A549 (cell line): ENCODE data around the gene PRKAG2. TPM values are rescaled to one million over a fixed set of nuclear protein-coding genes. Genes with fewer than 3 reads are reported as not detected.

Source experiments
- ATAC-seq, 2 experiments: fragments of 200-7000 bp in 1 of 2; fragments of >200 bp in 1 of 2; cut with Nextera tagmentation in 1 of 2; cut with Tn5 transposase in 1 of 2; 3 replicates each; pipeline versions ENCODE4 v1.8.0 to v1.9.1; 2018 to 2020; ENCODE audit warnings: mild to moderate bottlenecking in 1 of 2, moderate library complexity in 1 of 2
- CTCF ChIA-PET: fragments of 300-600 bp; sonication (Branson Sonifier 250); formaldehyde crosslinking; extraction: SDS; loops from one replicate; lab custom pipeline; 2021; ENCODE audit warnings: antibody characterized with exemption, inconsistent platforms; lab: Yijun Ruan, JAX
- POLR2A ChIA-PET: fragments of 350-600 bp; formaldehyde crosslinking; extraction: SDS; loops from one replicate; lab custom pipeline; 2021; ENCODE audit warnings: antibody characterized with exemption, inconsistent platforms; lab: Yijun Ruan, JAX
- DNase-seq, 2 experiments: peaks; one replicate each; pipeline versions ENCODE4 v3.0.0 to v3.0.0-alpha.2; 2011 to 2016; ENCODE audit warnings: low read depth in 1 of 2, low spot score in 1 of 2
- FAIRE-seq: peaks from 2 replicates; lab custom pipeline; 2011; peaks lifted over from hg19 to GRCh38; lab: Jason Lieb, UNC
- H3K27ac ChIP-seq, 2 experiments: fragments of >200 bp; sonication (Bioruptor Twin); formaldehyde crosslinking; 3 replicates each; pipeline ENCODE4 v1.5.1; 2016 to 2017
- H3K4me1 ChIP-seq: fragments of >200 bp; sonication (Bioruptor Twin); formaldehyde crosslinking; 3 replicates; pipeline ENCODE4 v1.6.1; 2016
- H3K4me2 ChIP-seq: fragments of >200 bp; sonication (Bioruptor Twin); formaldehyde crosslinking; 3 replicates; pipeline ENCODE4 v1.6.1; 2016
- H3K4me3 ChIP-seq: fragments of >200 bp; sonication (Bioruptor Twin); formaldehyde crosslinking; 3 replicates; pipeline ENCODE4 v1.5.1; 2016
- H3K9me3 ChIP-seq: fragments of >200 bp; sonication (Bioruptor Twin); formaldehyde crosslinking; 3 replicates; pipeline ENCODE4 v1.6.1; 2016
- CBX8 ChIP-seq: fragments of 200-600 bp; sonication (generic); IDR thresholded peaks from 2 replicates; pipeline ENCODE4 v1.6.1; 2016
- CEBPB ChIP-seq, 2 experiments: fragments of >200 bp in 1 of 2; sonication (Bioruptor Twin) in 1 of 2; formaldehyde crosslinking in 1 of 2; IDR thresholded peaks; 2 replicates each; pipeline ENCODE4 v1.6.1; 2012 to 2016
- EHF ChIP-seq: fragments of 250-450 bp; sonication (Bioruptor Pico); IDR thresholded peaks from 2 replicates; pipeline ENCODE4 v1.5.0; 2020; ENCODE audit warnings: mild to moderate bottlenecking
- ESRRA ChIP-seq: fragments of 150-350 bp; IDR thresholded peaks from 2 replicates; pipeline ENCODE4 v1.6.1; 2014; ENCODE audit warnings: mild to moderate bottlenecking, low read length, borderline replicate concordance
- FOSB ChIP-seq: fragments of 250-450 bp; sonication (Bioruptor Pico); IDR thresholded peaks from 2 replicates; pipeline ENCODE4 v1.5.0; 2020; ENCODE audit warnings: mild to moderate bottlenecking, moderate library complexity
- FOSL2 ChIP-seq, 2 experiments: fragments of 450-650 bp in 1 of 2; fragments of >200 bp in 1 of 2; sonication (Bioruptor Twin) in 1 of 2; formaldehyde crosslinking; IDR thresholded peaks; 2 replicates each; pipeline versions ENCODE4 v1.5.0 to v1.6.1; 2016 to 2020; ENCODE audit warnings: mild to moderate bottlenecking in 1 of 2, moderate library complexity in 1 of 2
- HOXA7 ChIP-seq: fragments of 250-450 bp; sonication (Bioruptor Pico); IDR thresholded peaks from 2 replicates; pipeline ENCODE4 v1.5.0; 2020; ENCODE audit warnings: mild to moderate bottlenecking, moderate library complexity
- HOXB13 ChIP-seq: fragments of 250-450 bp; sonication (Bioruptor Pico); IDR thresholded peaks from 2 replicates; pipeline ENCODE4 v1.5.0; 2020; ENCODE audit warnings: low read depth, mild to moderate bottlenecking, moderate library complexity
- JUNB ChIP-seq: fragments of >200 bp; sonication (Bioruptor Twin); formaldehyde crosslinking; IDR thresholded peaks from 2 replicates; pipeline ENCODE4 v1.6.1; 2016
- MAZ ChIP-seq: fragments of 150-350 bp; IDR thresholded peaks from 2 replicates; pipeline ENCODE4 v1.6.1; 2014; ENCODE audit warnings: antibody characterized with exemption, low read depth, low read length, borderline replicate concordance
- MYC ChIP-seq: IDR thresholded peaks from 2 replicates; pipeline ENCODE4 v1.6.1; 2012; ENCODE audit warnings: mild to moderate bottlenecking, inconsistent platforms, low read length, improper control_type of control experiment, borderline replicate concordance
- NR3C1 ChIP-seq: fragments of >200 bp; sonication (Bioruptor Twin); formaldehyde crosslinking; IDR thresholded peaks from 3 replicates; pipeline ENCODE4 v1.6.1; 2017
- POLR2A ChIP-seq: IDR thresholded peaks from 2 replicates; pipeline ENCODE4 v1.6.1; 2012; ENCODE audit warnings: mild to moderate bottlenecking, low read length
- RAD21 ChIP-seq, 2 experiments: fragments of >200 bp in 1 of 2; sonication (Bioruptor Twin) in 1 of 2; formaldehyde crosslinking in 1 of 2; IDR thresholded peaks in 1 of 2; conservative IDR thresholded peaks in 1 of 2; 2 replicates in 1 of 2; 3 replicates in 1 of 2; pipeline ENCODE4 v1.6.1; 2012 to 2018; ENCODE audit warnings: inconsistent platforms in 1 of 2
- RNF2 ChIP-seq: fragments of 200-600 bp; sonication (generic); IDR thresholded peaks from 2 replicates; pipeline ENCODE4 v1.6.1; 2016; ENCODE audit warnings: low read depth, mild to moderate bottlenecking, antibody characterized with exemption, moderate library complexity, borderline replicate concordance
- TP53 ChIP-seq: fragments of 250-450 bp; sonication (Bioruptor Pico); IDR thresholded peaks from 2 replicates; pipeline ENCODE4 v1.5.0; 2021; ENCODE audit warnings: mild to moderate bottlenecking, moderate library complexity
- WGBS: methylation state at CpG from one replicate; pipeline ENCODE4 v1.1.6; 2017; ENCODE audit errors: missing lambda C conversion rate; 5-methylcytosine and 5-hydroxymethylcytosine counted together
- polyA plus RNA-seq, 4 experiments: library from polyadenylated mRNA; depleted of rRNA in 3 of 4; stranded (reverse); fragments of >200 nt; fragmentation: RNase III in 1 of 4; extraction: RNeasy Plus Mini Kit Qiagen cat#74134 plus additional on column Dnase treatment in 1 of 4; gene quantifications; 2 replicates in 3 of 4; 3 replicates in 1 of 4; pipeline ENCODE4 v1.2.3, GENCODE V29; 2011 to 2017
- TF ChIP-seq, protein P1 (sequence below): IDR thresholded peaks from 2 replicates; pipeline ENCODE4 v1.6.1; 2012
- TF ChIP-seq, protein P2 (sequence below): fragments of 250-450 bp; sonication (Bioruptor Pico); IDR thresholded peaks from 2 replicates; pipeline ENCODE4 v1.5.0; 2021; ENCODE audit warnings: mild to moderate bottlenecking, moderate library complexity, borderline replicate concordance
- TF ChIP-seq, protein P3 (sequence below): fragments of >200 bp; sonication (Bioruptor Twin); formaldehyde crosslinking; IDR thresholded peaks from 2 replicates; pipeline ENCODE4 v1.6.1; 2016
- TF ChIP-seq, protein P4 (sequence below): fragments of 150-350 bp; IDR thresholded peaks from 2 replicates; pipeline ENCODE4 v1.6.1; 2014; ENCODE audit warnings: low read depth, mild to moderate bottlenecking, low read length

The PRKAG2 gene
- polyA plus RNA-seq, 2 of the 4 experiments (the other 2 are of a cell fraction), result 26.5 to 31.7 TPM

DNA sequence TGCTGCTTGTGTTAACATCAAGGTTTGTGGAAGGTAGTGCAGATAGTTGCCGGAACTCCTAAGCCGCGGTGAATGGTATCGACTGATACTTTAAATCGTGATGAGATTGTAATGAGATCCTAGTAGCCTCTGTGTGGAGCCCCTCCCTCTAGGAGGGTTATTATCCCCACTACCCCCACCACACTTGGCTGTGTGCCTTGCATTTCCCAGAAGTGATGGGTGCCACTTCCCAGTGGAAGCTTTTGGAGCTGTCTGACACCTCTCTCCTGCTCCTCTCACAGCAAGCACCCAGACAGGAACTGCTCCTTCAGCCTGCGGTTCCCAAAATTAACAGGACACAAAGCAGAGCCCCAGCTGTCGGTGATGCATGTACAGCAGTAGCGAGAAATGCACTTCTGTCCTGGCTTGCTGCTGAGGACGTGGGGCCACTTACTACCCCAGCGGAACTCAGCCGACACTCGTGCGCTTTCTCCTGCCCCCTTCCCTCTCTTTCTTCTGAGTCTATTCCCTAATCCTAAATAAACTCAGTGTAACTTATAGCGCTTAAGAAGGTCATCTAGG is 52.5 kb downstream of the PRKAG2 start:
- Histone ChIP-seq H3K4me2 (no peak overlapping the region), H3K4me3 (no peak overlapping the region), H3K27ac (no peak overlapping the region), H3K4me1 (no peaks in the 10 kb centered on the region), H3K9me3 (no peaks in the 10 kb centered on the region)
- CTCF ChIA-PET, result interaction anchor here (0.9 to 3.8 kb wide), 3 partner anchors 31 to 46 kb away, joined by 3 to 16 read pairs (median 4); no protein-coding TSS in a partner anchor
- TF ChIP-seq, protein P1, sequence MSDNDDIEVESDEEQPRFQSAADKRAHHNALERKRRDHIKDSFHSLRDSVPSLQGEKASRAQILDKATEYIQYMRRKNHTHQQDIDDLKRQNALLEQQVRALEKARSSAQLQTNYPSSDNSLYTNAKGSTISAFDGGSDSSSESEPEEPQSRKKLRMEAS, result no peak
- TF ChIP-seq RAD21 (conservative IDR thresholded peaks at IDR 0.05 in 1 of 2, IDR thresholded peaks at IDR 0.05 in 1 of 2) (no peak), MAZ (no peak), RNF2 (no peak), HOXA7 (no peak), MYC (no peak), FOSL2 (IDR thresholded peaks at IDR 0.05) (no peak), FOSL2 (CRISPR knock-in tag; IDR thresholded peaks at IDR 0.05) (no peak), POLR2A (no peak)
- TF ChIP-seq, protein P2, sequence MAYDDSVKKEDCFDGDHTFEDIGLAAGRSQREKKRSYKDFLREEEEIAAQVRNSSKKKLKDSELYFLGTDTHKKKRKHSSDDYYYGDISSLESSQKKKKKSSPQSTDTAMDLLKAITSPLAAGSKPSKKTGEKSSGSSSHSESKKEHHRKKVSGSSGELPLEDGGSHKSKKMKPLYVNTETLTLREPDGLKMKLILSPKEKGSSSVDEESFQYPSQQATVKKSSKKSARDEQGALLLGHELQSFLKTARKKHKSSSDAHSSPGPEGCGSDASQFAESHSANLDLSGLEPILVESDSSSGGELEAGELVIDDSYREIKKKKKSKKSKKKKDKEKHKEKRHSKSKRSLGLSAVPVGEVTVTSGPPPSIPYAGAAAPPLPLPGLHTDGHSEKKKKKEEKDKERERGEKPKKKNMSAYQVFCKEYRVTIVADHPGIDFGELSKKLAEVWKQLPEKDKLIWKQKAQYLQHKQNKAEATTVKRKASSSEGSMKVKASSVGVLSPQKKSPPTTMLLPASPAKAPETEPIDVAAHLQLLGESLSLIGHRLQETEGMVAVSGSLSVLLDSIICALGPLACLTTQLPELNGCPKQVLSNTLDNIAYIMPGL (CRISPR knock-in tag), result no peak
- no peak for DNase-seq
- no peak for FAIRE-seq
- POLR2A ChIA-PET, result no interaction called here
- ATAC-seq, result no peak
- 80% methylated on average over 14 of the region's 14 CpGs for WGBS

DNA sequence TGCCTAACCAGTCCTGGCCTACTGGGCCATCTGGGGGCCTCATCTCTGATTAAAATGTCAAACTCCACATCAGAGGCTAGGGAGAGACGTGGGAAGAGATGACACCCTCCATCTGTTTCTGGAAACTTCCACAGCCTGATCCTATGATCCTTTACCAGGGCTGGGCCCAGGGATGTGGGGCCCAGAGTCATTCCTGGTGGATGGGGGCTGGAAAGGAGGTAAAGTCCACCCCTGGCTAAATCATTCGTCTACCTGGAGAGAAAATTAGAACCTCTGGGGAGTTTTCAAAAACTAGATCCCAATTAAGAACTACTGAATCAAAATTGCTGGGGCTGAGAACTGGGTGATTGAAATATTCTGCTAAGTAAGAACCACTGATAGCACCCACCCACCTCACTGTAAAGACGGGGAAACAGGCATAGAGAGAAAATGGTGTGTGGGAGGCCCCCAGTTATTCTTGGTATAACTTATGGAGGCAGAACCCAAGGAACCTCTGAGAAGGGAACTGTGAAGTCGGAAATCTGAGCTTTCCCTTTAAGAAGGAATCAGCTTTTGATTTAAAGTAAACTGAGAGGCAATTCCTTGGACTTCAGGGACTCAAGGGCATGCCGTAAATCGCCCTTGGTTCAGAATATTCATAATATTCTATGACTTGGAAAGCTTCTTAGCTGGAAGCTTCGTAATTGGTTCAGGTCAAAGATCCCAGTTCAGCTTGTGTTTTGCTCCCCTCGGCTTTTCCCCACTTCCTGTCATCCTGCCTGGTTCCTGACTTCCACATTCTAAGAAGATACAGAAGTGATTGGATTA is 53.1 kb downstream of the PRKAG2 start:
- Histone ChIP-seq H3K4me3 (no peak overlapping the region), H3K4me1 (no peaks in the 10 kb centered on the region), H3K9me3 (no peaks in the 10 kb centered on the region), H3K27ac (no peak overlapping the region), H3K4me2 (no peak overlapping the region)
- WGBS, result 56% methylated on average over 7 of the region's 8 CpGs
- DNase-seq (no peak), FAIRE-seq (no peak), ATAC-seq (no peak)
- CTCF ChIA-PET, result interaction anchor here (0.9 to 3.8 kb wide), 3 partner anchors 30 to 46 kb away, joined by 3 to 16 read pairs (median 4); no protein-coding TSS in a partner anchor
- TF ChIP-seq ESRRA (no peak), MYC (no peak), HOXB13 (CRISPR knock-in tag) (no peak), NR3C1 (no peak), JUNB (no peak), EHF (no peak)
- TF ChIP-seq, protein P1, result no peak
- POLR2A ChIA-PET, result no interaction called here

- Histone ChIP-seq H3K4me2 (no peak overlapping the region), H3K4me3 (no peak overlapping the region), H3K9me3 (no peaks in the 10 kb centered on the region), H3K4me1 (no peaks in the 10 kb centered on the region), H3K27ac (no peak overlapping the region)
- ChIA-PET POLR2A (no interaction called here), CTCF (interaction anchor here (0.6 to 1.3 kb wide), 2 partner anchors 40 to 716 kb away, joined by 3 read pairs; no protein-coding TSS in a partner anchor)
- TF ChIP-seq TP53 (CRISPR knock-in tag), result no peak
- TF ChIP-seq, protein P3, sequence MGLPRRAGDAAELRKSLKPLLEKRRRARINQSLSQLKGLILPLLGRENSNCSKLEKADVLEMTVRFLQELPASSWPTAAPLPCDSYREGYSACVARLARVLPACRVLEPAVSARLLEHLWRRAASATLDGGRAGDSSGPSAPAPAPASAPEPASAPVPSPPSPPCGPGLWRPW, result no peak
- no peak for TF ChIP-seq CBX8
- TF ChIP-seq, protein P4, sequence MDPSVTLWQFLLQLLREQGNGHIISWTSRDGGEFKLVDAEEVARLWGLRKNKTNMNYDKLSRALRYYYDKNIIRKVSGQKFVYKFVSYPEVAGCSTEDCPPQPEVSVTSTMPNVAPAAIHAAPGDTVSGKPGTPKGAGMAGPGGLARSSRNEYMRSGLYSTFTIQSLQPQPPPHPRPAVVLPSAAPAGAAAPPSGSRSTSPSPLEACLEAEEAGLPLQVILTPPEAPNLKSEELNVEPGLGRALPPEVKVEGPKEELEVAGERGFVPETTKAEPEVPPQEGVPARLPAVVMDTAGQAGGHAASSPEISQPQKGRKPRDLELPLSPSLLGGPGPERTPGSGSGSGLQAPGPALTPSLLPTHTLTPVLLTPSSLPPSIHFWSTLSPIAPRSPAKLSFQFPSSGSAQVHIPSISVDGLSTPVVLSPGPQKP, result no peak
- no peak for TF ChIP-seq FOSB (CRISPR knock-in tag)
- no peak for TF ChIP-seq CEBPB (IDR thresholded peaks at IDR 0.05)
- WGBS, result 76% methylated on average over 13 of the region's 17 CpGs
- no peak for FAIRE-seq
- DNase-seq, result no peak
- no peak; a peak in 1 of 6 replicates for ATAC-seq
Observed at GRCh38 chr7:151822541-151823181, 54.3 kb downstream of the PRKAG2 start.
